ENCODE data around the gene SMIM41.

GRCh38 chr12:52070185-52070925 is 9.1 kb upstream of the SMIM41 start:
- TF ChIP-seq POLR2A (IDR thresholded peaks at IDR 0.05) (no peak), CTCF (IDR thresholded peaks at IDR 0.05) (no peak)
